Kidney (tissue), 14 donors: Measurements from ENCODE around the gene C1QTNF8. TPM values are rescaled to one million over a fixed set of nuclear protein-coding genes. Genes with fewer than 3 reads are reported as not detected.

Experiments used
- DNase-seq, 5 donors: peaks; one replicate each; pipeline ENCODE4 v3.0.0-alpha.2; 2013 to 2020
- FAIRE-seq: peaks from 2 replicates; lab custom pipeline; 2012; peaks lifted over from hg19 to GRCh38; lab: Jason Lieb, UNC
- H3K27ac ChIP-seq, 2 donors: one replicate each; pipeline ENCODE4 v1.7.0; 2013; ENCODE audit warnings: low read depth in 2 of 2, low read length in 2 of 2, inconsistent platforms in 1 of 2
- H3K27me3 ChIP-seq: one replicate; pipeline ENCODE4 v1.7.1; 2013; ENCODE audit warnings: low read length, inconsistent platforms; ENCODE audit not compliant: control insufficient read depth, insufficient read depth
- H3K36me3 ChIP-seq, 3 donors: one replicate each; pipeline versions ENCODE4 v1.7.0 to v1.7.1; 2013; ENCODE audit warnings: low read length in 3 of 3, control low read depth in 1 of 3, inconsistent platforms in 1 of 3; ENCODE audit not compliant: insufficient read depth in 3 of 3, control insufficient read depth in 2 of 3
- H3K4me1 ChIP-seq, 3 donors: one replicate each; pipeline versions ENCODE4 v1.7.0 to v1.7.1; 2013; ENCODE audit warnings: low read length in 3 of 3, inconsistent platforms in 1 of 3, low read depth in 1 of 3; ENCODE audit not compliant: control insufficient read depth in 2 of 3, insufficient read depth in 2 of 3
- H3K4me3 ChIP-seq, 3 donors: one replicate each; pipeline versions ENCODE4 v1.7.0 to v1.8.1; 2013; ENCODE audit warnings: low read length in 3 of 3, control low read depth in 1 of 3, inconsistent platforms in 1 of 3
- H3K9ac ChIP-seq, 3 donors: one replicate each; pipeline versions ENCODE4 v1.7.0 to v1.7.1; 2013; ENCODE audit warnings: low read length in 3 of 3, control low read depth in 1 of 3, inconsistent platforms in 1 of 3
- H3K9me3 ChIP-seq, 3 donors: one replicate each; pipeline versions ENCODE4 v1.7.0 to v1.7.1; 2013; ENCODE audit warnings: low read length in 3 of 3, control low read depth in 1 of 3, inconsistent platforms in 1 of 3; ENCODE audit not compliant: control insufficient read depth in 2 of 3, insufficient read depth in 1 of 3
- intact Hi-C: fragments of 100-400 bp; cut with DNase I; formaldehyde crosslinking; loops from one replicate; pipeline ENCODE4 v1.11.1; 2022
- polyA plus RNA-seq: library from polyadenylated mRNA; stranded (reverse); fragments of 350-450 nt; fragmentation: Illumina TruSeq; extraction: RNeasy Lipid Tissue Mini Kit (QIAGEN cat#74804); gene quantifications from one replicate; pipeline ENCODE4 v1.2.3, GENCODE V29; 2014; ENCODE audit warnings: low read depth, low replicate concordance; ENCODE audit not compliant: insufficient read depth
- total RNA-seq: library from RNA; stranded (reverse); fragmentation: NEBNext Ultra II Directional; extraction: Animal tissue kit (Norgen Biotek cat#: 25700); gene quantifications from one replicate; pipeline ENCODE4 v1.2.1, GENCODE V29; 2021
- TF ChIP-seq, protein P1 (sequence below): IDR thresholded peaks from 3 replicates; pipeline ENCODE4 v1.5.1; 2012; ENCODE audit warnings: mild to moderate bottlenecking, moderate library complexity, borderline replicate concordance; ENCODE audit not compliant: insufficient read depth; ENCODE audit errors: extremely low read depth
- donor health status: control.
- donor health status: control.
- donor health status: control.
- donor health status: control.
- donor health status: control.
- donor health status: DM: yes; HTN: yes; CAD: no.
- donor health status: Normal renal cell carcinoma (clear cell type).

Gene C1QTNF8
- total and polyA plus RNA-seq, 2 donors from 2014 or later: not detected

DNA sequence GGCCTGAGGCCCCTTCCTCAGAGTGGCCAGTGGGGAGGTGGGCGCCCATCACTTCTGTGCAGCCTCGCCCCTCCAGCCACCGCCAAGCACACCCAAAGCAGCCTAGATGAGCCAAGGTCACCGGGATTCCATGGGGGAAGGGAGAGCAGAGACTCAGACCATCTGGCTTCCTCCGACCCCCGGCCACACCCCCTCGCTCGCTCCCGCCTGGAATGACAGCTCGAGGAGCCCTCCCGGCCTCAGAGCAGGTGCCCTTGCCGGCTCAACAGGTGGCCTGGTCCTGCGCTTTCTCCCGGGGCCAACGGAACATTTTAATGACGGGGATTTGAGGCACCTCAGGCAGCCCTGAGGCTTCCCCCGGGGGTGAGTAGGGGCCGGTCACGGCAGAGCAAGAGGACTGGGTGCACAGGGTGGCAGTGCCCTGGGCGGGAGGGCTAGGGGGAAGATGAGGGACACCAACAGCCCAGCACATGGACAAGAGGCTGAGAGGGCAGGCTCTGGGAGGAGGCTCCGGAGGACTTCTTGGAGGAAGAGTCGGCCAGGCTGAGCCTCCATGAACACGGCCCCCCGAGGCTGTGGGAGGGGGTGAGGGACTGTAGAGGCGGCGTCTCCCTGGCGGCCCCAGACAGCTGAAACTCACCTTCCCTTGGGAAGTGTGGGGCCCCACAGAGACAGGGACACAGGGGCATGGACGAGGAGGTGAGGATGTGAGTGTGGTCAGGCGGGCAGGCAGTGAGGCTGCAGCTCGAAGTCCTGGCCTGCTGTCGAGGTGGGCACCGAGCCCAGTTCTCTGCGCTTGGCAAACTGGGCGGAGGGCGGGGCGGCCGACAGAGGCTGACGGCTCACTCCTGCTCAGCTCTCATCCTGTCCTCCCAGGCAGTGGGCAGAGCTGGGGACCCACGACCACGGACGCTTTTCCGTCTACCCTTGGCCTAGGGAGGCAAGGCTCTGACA, 12.5 kb upstream of the C1QTNF8 start:
- no peaks in the 10 kb centered on the region for H3K9me3 ChIP-seq
- H3K27me3 ChIP-seq: no peaks in the 10 kb centered on the region
- TF ChIP-seq, protein P1, sequence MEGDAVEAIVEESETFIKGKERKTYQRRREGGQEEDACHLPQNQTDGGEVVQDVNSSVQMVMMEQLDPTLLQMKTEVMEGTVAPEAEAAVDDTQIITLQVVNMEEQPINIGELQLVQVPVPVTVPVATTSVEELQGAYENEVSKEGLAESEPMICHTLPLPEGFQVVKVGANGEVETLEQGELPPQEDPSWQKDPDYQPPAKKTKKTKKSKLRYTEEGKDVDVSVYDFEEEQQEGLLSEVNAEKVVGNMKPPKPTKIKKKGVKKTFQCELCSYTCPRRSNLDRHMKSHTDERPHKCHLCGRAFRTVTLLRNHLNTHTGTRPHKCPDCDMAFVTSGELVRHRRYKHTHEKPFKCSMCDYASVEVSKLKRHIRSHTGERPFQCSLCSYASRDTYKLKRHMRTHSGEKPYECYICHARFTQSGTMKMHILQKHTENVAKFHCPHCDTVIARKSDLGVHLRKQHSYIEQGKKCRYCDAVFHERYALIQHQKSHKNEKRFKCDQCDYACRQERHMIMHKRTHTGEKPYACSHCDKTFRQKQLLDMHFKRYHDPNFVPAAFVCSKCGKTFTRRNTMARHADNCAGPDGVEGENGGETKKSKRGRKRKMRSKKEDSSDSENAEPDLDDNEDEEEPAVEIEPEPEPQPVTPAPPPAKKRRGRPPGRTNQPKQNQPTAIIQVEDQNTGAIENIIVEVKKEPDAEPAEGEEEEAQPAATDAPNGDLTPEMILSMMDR: no peak
- H3K4me1 ChIP-seq: peaks cover 0 to 13% (median 0%) of the 10 kb centered on the region in 3 donors
- intact Hi-C loops: no loop called here
- DNase-seq (peak in 1 of 5 donors; percentile 48), FAIRE-seq (no peak)
- H3K36me3 ChIP-seq: no peaks in the 10 kb centered on the region
- H3K27ac ChIP-seq: no peak overlapping the region
- H3K9ac ChIP-seq: no peak overlapping the region
- H3K4me3 ChIP-seq: no peak overlapping the region

DNA sequence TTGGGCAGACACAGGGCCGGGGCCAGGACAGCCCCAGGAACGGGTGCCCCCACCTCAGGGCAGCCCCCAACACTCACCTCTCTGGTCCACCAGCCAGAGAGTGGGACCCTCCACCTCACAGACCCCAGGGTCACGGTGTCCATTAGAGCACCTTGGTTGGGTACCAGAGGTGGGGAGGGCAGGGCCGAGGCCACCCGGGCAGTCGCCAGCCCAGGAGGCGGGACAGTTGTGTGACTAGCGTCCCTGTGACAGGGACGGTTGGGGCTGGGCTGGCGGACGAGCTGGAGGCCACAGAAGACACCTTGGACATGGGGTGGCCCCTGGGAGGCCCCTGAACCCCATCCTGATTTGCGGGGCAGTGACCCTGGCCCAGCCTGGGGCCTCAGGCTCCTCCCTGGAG, 11.7 kb upstream of the C1QTNF8 start:
- Histone ChIP-seq H3K27me3 (no peaks in the 10 kb centered on the region), H3K4me1 (peaks cover 0 to 14% (median 0%) of the 10 kb centered on the region in 3 donors), H3K36me3 (no peaks in the 10 kb centered on the region), H3K9ac (no peak overlapping the region), H3K4me3 (no peak overlapping the region), H3K9me3 (no peaks in the 10 kb centered on the region), H3K27ac (no peak overlapping the region)
- intact Hi-C loops: no loop called here
- FAIRE-seq: no peak
- DNase-seq: no peak
- TF ChIP-seq, protein P1: no peak

DNA sequence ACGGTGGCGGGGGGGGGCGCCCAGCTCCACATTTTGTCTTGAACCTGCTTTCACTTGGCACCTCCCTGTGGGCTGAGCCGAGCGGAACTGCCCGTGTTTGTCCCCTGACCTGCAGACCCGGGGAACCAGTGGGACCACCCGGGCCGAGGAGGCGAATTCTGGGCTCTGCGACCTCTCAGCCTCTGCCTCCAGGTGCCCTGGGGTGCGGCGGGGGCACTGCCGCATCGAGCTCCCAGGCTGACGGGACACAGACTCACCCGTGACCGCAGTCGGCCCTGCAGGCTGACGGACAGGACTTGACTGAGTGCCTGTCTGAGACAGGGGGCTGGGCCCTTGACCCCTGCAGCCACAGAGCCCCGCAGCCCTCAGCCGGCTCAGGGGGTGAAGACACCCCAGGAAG, 11.1 kb upstream of the C1QTNF8 start:
- H3K4me3 ChIP-seq: no peak overlapping the region
- H3K27me3 ChIP-seq: no peaks in the 10 kb centered on the region
- H3K9ac ChIP-seq: no peak overlapping the region
- no peaks in the 10 kb centered on the region for H3K36me3 ChIP-seq
- FAIRE-seq (no peak), DNase-seq (no peak)
- peaks cover 0 to 14% (median 0%) of the 10 kb centered on the region in 3 donors for H3K4me1 ChIP-seq
- H3K27ac ChIP-seq: no peak overlapping the region
- TF ChIP-seq, protein P1: no peak
- H3K9me3 ChIP-seq: no peaks in the 10 kb centered on the region
- intact Hi-C loops: no loop called here
